CD1c-positive myeloid dendritic cell (primary cell): ENCODE data around the gene SULT1E1.

Experiments used
- DNase-seq: peaks from one replicate; pipeline ENCODE4 v3.0.0-alpha.2; 2016; ENCODE audit errors: extremely low spot score

Gene SULT1E1

DNA sequence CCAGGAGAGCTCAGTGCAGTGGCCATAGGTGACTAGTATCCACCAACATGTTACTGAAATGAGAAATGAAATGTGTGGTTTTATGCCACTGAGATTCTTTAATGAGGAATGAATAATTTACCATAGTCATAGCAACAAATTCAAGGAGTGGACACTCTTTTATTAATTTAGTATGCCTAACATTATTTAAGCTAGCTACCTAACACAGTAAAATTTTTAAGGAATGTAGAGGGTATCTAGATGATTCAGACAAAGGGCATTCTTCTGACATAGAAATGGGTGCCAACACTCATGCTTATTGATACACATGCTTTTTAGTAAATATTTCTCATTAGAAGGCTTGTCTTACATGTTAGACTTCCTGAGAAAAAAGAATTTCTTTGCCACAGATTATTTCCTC lies 66.2 kb downstream of the SULT1E1 start:
- no peak for DNase-seq
